Karpas-422 (cell line): Measurements from ENCODE around the gene ALDH16A1. TPM values are rescaled to one million over a fixed set of nuclear protein-coding genes. Genes with fewer than 3 reads are reported as not detected.
A peak's percentile ranks its signal among the peaks of the same experiment; 100 is the strongest.

Experiments
- DNase-seq: peaks from one replicate; pipeline ENCODE4 v3.0.0-alpha.2; 2015
- H2AFZ ChIP-seq: fragments of 200-600 bp; sonication (generic); 2 replicates; pipeline ENCODE4 v1.6.1; 2014; ENCODE audit warnings: antibody characterized with exemption, low read length, mixed read lengths
- H3K27ac ChIP-seq: fragments of 200-600 bp; sonication (generic); 2 replicates; pipeline ENCODE4 v1.5.1; 2014; ENCODE audit warnings: mild to moderate bottlenecking, low read length, moderate library complexity
- H3K27me3 ChIP-seq: fragments of 200-600 bp; sonication (generic); 2 replicates; pipeline ENCODE4 v1.6.1; 2014; ENCODE audit warnings: low read length, mixed read lengths
- H3K36me3 ChIP-seq: fragments of 200-600 bp; sonication (generic); 2 replicates; pipeline ENCODE4 v1.6.1; 2014; ENCODE audit warnings: low read length, mixed read lengths; ENCODE audit not compliant: insufficient read depth
- H3K4me1 ChIP-seq: fragments of 200-600 bp; sonication (generic); 2 replicates; pipeline ENCODE4 v1.6.1; 2014; ENCODE audit warnings: mild to moderate bottlenecking, low read length, mixed read lengths
- H3K4me2 ChIP-seq: fragments of 200-600 bp; sonication (generic); 2 replicates; pipeline ENCODE4 v1.6.1; 2014; ENCODE audit warnings: low read length, low read depth, mild to moderate bottlenecking; ENCODE audit not compliant: poor library complexity, severe bottlenecking
- H3K4me3 ChIP-seq: fragments of 200-600 bp; sonication (generic); 2 replicates; pipeline ENCODE4 v1.5.1; 2014; ENCODE audit warnings: mild to moderate bottlenecking, antibody characterized with exemption, low read length, mixed read lengths
- H3K79me2 ChIP-seq: fragments of 200-600 bp; sonication (generic); 2 replicates; pipeline ENCODE4 v1.6.1; 2014; ENCODE audit warnings: mild to moderate bottlenecking, low read length, mixed read lengths
- H3K9ac ChIP-seq: fragments of 200-600 bp; sonication (generic); 2 replicates; pipeline ENCODE4 v1.6.0; 2014; ENCODE audit warnings: low read length
- H3K9me2 ChIP-seq: fragments of 200-600 bp; sonication (generic), shearing (Covaris generic); replicated peaks from 2 replicates; pipeline ENCODE4 v1.6.0; 2014; ENCODE audit warnings: mild to moderate bottlenecking, low read length, moderate library complexity; ENCODE audit not compliant: insufficient read depth
- H3K9me3 ChIP-seq: fragments of 300-700, 200-600 bp; sonication (generic); 2 replicates; pipeline ENCODE4 v1.6.1; 2014; ENCODE audit warnings: low read length, mixed read lengths
- H4K20me1 ChIP-seq: fragments of 200-600 bp; sonication (generic); 2 replicates; pipeline ENCODE4 v1.6.1; 2014; ENCODE audit warnings: mild to moderate bottlenecking, antibody characterized with exemption, low read length, low read depth; ENCODE audit not compliant: insufficient read depth
- total RNA-seq: library from RNA; depleted of rRNA; stranded (reverse); fragments of >200 nt; shearing (Covaris generic); gene quantifications from 2 replicates; pipeline ENCODE4 v1.2.3, GENCODE V29; 2014; ENCODE audit warnings: low replicate concordance

ALDH16A1 gene
- total RNA-seq, 1 experiment from 2014 or later, result 15.9 TPM

DNA sequence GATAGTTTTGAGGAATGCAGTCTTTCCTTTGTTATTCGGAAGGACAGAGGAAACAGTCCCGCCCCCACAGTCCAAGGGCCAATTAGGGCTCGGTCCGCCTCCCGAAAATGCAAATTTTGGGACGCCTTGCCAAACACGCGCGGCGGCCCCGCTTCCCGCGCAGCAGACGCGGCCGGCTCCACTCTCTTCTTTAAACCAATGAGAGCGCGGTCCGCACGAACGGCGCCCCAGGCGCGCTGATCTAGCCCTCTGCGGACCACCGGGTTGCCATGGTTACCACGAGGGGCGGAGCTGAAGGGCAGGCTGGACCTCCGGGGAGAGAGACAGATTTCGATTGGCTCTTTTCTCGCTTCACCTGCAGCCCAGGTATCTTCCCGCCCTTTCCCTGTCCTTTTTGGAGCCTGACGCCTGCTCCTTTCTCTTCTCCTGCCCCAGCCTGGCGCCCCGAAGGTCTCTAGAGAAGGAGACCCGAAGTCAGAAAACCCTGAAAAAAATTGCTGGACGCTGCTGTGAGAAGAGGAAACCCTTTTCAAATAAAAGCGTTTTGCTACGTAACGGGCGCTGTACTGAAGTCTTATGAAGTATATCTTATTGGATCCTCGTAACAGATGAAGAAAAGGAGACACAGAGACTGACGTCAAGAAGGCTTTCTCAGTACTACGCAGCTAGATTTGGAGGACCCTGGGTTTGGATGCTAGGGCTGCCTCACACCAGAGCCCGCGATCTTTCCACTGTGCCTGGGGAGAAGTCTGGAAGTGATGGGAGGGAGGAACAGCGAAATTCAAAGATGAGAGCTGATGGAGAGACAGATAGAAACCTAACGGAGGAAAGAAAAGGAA is 31.8 kb upstream of the ALDH16A1 start:
- no peaks in the 10 kb centered on the region for H3K27me3 ChIP-seq
- H3K79me2 ChIP-seq, result no peaks in the 10 kb centered on the region

DNA sequence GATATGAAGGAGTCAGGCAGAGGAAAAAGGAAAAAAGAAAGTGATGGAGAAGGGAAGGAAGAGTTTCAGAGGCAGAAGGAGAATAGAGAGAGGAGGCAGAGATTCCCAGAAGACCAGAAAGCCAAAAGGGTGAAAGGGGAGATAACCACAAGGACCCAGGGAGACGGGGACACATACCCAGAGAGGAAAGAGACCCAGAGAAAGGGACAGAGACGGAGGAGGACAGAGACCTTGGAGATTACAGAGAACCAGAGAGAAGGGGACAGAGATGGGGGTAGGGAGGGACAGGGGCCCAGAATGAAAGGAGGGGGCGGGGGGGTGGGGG is 31.2 kb upstream of the ALDH16A1 start:
- Histone ChIP-seq H3K27me3 (no peaks in the 10 kb centered on the region), H3K27ac (no peak overlapping the region), H3K4me3 (no peak overlapping the region), H4K20me1 (no peaks in the 10 kb centered on the region), H3K79me2 (no peaks in the 10 kb centered on the region), H3K9me3 (no peaks in the 10 kb centered on the region), H3K4me2 (no peak overlapping the region), H2AFZ (no peak overlapping the region), H3K9me2 (no peaks in the 10 kb centered on the region), H3K36me3 (no peaks in the 10 kb centered on the region), H3K9ac (no peak overlapping the region), H3K4me1 (peaks cover 57% of the 10 kb centered on the region)
- DNase-seq, result no peak

More for the DNA sequence above, 31.8 kb upstream of the ALDH16A1 start:
- DNase-seq, result peak; percentile 96
- Histone ChIP-seq H3K9me2 (no peaks in the 10 kb centered on the region), H3K4me2 (peak overlapping the region; percentile 52), H3K9me3 (no peaks in the 10 kb centered on the region), H3K9ac (no peak overlapping the region), H3K4me1 (peaks cover 57% of the 10 kb centered on the region), H4K20me1 (no peaks in the 10 kb centered on the region), H3K27ac (no peak overlapping the region), H3K4me3 (peak overlapping the region; percentile 12; the same call in 1 of the 2 replicates), H2AFZ (no peak overlapping the region), H3K36me3 (no peaks in the 10 kb centered on the region)

- no peak overlapping the region for H3K4me3 ChIP-seq
These were observed 30.5 kb upstream of the ALDH16A1 start for GRCh38 chr19:49422407-49423070.

GRCh38 chr19:49423071-49423984 is 29.7 kb upstream of the ALDH16A1 start, which contains the start of gene PTH2:
TSS of gene PTH2 (minus strand) at chr19:49423441. CDS start at chr19:49423339, 102 bp downstream.
- Histone ChIP-seq H3K27ac (no peak within 1 kb of the TSS), H3K27me3 (no peaks in the 10 kb centered on the region), H3K36me3 (no peaks in the 10 kb centered on the region), H3K4me1 (peaks cover 60% of the 10 kb centered on the region), H3K4me2 (no peak within 1 kb of the TSS), H3K79me2 (no peaks in the 10 kb centered on the region), H3K4me3 (no peak within 1 kb of the TSS), H3K9me2 (no peaks in the 10 kb centered on the region), H4K20me1 (no peaks in the 10 kb centered on the region), H2AFZ (no peak within 1 kb of the TSS), H3K9me3 (no peaks in the 10 kb centered on the region), H3K9ac (no peak within 1 kb of the TSS)
- DNase-seq, result no peak

More at GRCh38 chr19:49422407-49423070, 30.5 kb upstream of the ALDH16A1 start:
- Histone ChIP-seq H3K9me2 (no peaks in the 10 kb centered on the region), H3K27ac (no peak overlapping the region), H3K36me3 (no peaks in the 10 kb centered on the region), H3K4me1 (peaks cover 57% of the 10 kb centered on the region), H3K4me2 (no peak overlapping the region), H3K9ac (no peak overlapping the region), H3K9me3 (no peaks in the 10 kb centered on the region), H3K79me2 (no peaks in the 10 kb centered on the region), H3K27me3 (no peaks in the 10 kb centered on the region), H2AFZ (no peak overlapping the region), H4K20me1 (no peaks in the 10 kb centered on the region)
- no peak for DNase-seq

- no peaks in the 10 kb centered on the region for H4K20me1 ChIP-seq
- H3K9ac ChIP-seq, result no peak overlapping the region
- H2AFZ ChIP-seq, result no peak overlapping the region
- H3K4me1 ChIP-seq, result peaks cover 62% of the 10 kb centered on the region
- H3K9me3 ChIP-seq, result no peaks in the 10 kb centered on the region
- no peak overlapping the region for H3K27ac ChIP-seq
- H3K9me2 ChIP-seq, result no peaks in the 10 kb centered on the region
- H3K27me3 ChIP-seq, result no peaks in the 10 kb centered on the region
- no peaks in the 10 kb centered on the region for H3K79me2 ChIP-seq
- DNase-seq, result no peak
- H3K36me3 ChIP-seq, result no peaks in the 10 kb centered on the region
- no peak overlapping the region for H3K4me2 ChIP-seq
- H3K4me3 ChIP-seq, result no peak overlapping the region
These were observed 29.1 kb upstream of the ALDH16A1 start for GRCh38 chr19:49423985-49424303.

DNA sequence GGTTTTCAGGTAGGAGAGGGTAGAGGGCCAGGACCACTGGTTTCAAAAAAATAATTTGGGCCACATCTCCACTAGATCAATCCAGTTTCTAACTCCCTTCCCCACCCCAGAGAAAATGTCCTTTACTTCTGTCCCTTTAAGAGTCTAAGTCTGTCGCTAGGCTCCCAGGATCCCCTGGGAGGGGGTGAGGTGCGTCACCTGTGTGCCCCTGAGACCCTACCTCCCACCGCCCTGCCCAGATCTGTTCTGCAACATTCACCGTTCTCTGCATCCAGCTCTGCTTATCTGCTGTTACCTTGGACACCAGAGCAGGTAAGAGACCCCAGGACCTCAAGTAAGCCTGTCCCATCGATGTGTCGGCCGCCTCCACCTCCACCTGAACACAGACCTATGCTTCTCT is 27.8 kb upstream of the ALDH16A1 start, which contains the start of gene GFY:
Gene GFY (plus strand): TSS at position 211 of the 400 bp plus-strand sequence. CDS start 1,043 bp downstream, outside the sequence.
- Histone ChIP-seq H4K20me1 (no peaks in the 10 kb centered on the region), H3K4me2 (peak within 1 kb of the TSS; percentile 52), H3K36me3 (no peaks in the 10 kb centered on the region), H2AFZ (no peak within 1 kb of the TSS), H3K9me2 (no peaks in the 10 kb centered on the region), H3K9ac (peak within 1 kb of the TSS; percentile 13; the same call in 1 of the 2 replicates), H3K4me3 (no peak within 1 kb of the TSS; the same call in 1 of the 2 replicates), H3K27me3 (no peaks in the 10 kb centered on the region), H3K27ac (no peak within 1 kb of the TSS), H3K4me1 (peaks cover 66% of the 10 kb centered on the region), H3K79me2 (no peaks in the 10 kb centered on the region), H3K9me3 (no peaks in the 10 kb centered on the region)
- no peak for DNase-seq

- H3K79me2 ChIP-seq, result no peaks in the 10 kb centered on the region
- H3K9me2 ChIP-seq, result no peaks in the 10 kb centered on the region
- H3K4me3 ChIP-seq, result no peak overlapping the region; the same call in 1 of the 2 replicates
- H2AFZ ChIP-seq, result no peak overlapping the region
- H3K27me3 ChIP-seq, result no peaks in the 10 kb centered on the region
- no peak overlapping the region for H3K9ac ChIP-seq
- no peaks in the 10 kb centered on the region for H3K9me3 ChIP-seq
- DNase-seq, result peak; percentile 88
- H3K4me1 ChIP-seq, result peaks cover 64% of the 10 kb centered on the region
- H4K20me1 ChIP-seq, result no peaks in the 10 kb centered on the region
- H3K36me3 ChIP-seq, result no peaks in the 10 kb centered on the region
- no peak overlapping the region for H3K27ac ChIP-seq
- peak overlapping the region; percentile 52 for H3K4me2 ChIP-seq
These were observed 27.0 kb upstream of the ALDH16A1 start for GRCh38 chr19:49425922-49426592.
